ENCODE data around the gene FPGS.
A peak's percentile ranks its signal among the peaks of the same experiment; 100 is the strongest.

DNA sequence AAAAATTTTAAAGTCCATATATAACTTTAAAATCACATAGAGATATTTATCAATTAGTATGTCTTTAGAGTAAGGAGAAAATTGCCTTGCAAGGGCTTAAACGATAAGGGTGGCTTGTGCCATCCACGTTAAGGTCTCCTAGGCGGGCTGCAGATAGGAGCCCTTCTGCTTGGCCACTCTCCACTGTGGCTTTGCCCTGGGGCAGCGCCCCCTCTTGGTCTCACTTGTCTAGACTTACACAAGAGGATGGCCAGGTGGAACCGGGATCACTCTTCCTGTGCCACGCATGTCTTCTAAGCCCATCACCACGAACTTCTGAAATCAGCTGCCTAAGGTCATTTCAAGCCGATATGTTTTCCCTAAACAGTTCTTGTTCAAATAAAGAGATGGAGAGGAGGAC, 2.9 kb downstream of the FPGS start:
- TF ChIP-seq, protein P1, sequence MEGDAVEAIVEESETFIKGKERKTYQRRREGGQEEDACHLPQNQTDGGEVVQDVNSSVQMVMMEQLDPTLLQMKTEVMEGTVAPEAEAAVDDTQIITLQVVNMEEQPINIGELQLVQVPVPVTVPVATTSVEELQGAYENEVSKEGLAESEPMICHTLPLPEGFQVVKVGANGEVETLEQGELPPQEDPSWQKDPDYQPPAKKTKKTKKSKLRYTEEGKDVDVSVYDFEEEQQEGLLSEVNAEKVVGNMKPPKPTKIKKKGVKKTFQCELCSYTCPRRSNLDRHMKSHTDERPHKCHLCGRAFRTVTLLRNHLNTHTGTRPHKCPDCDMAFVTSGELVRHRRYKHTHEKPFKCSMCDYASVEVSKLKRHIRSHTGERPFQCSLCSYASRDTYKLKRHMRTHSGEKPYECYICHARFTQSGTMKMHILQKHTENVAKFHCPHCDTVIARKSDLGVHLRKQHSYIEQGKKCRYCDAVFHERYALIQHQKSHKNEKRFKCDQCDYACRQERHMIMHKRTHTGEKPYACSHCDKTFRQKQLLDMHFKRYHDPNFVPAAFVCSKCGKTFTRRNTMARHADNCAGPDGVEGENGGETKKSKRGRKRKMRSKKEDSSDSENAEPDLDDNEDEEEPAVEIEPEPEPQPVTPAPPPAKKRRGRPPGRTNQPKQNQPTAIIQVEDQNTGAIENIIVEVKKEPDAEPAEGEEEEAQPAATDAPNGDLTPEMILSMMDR (IDR thresholded peaks at IDR 0.05): peak in 1 of 6 experiments; percentile 21
- no peak for TF ChIP-seq POLR2A (IDR thresholded peaks at IDR 0.05)
